ENCODE data around the gene TMEM271.

The TMEM271 gene

DNA sequence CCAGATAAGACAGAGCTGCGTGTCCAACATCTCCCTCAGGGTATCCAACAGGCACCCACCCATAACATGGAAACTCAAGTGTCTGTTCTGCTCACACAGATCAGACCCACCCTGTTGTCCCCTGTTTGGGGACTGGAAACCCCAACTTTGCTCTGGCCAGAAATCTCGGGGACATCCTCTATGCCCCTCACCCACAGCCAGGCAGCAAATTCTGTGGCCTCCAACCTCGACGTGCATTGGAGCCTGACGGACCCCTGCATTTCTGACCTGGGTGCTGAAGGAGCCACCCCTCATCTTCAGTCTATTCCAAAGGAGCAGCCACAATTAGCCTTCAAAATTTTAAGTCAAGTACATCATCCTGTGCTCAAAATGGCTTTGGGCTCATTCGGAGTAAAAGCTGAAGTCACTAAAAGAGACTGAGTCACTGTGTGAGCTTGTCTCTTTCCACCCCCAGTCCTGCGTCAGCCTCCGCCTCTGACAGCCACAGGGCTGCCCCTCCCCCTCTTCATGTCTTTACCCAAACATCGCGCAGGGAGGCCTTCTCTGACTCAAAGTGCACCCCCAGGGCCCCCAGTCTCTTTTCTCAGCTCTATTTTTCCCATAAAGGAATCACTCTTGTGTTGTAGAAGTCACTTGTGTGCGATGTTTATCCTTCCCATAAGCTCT, 24.9 kb upstream of the TMEM271 start:
- H3K4me2 ChIP-seq (ENCODE audit: low read length, poor library complexity, severe bottlenecking) = no peak overlapping the region
- H3K9me3 ChIP-seq (ENCODE audit: control insufficient read depth, low read length) = no peaks in the 10 kb centered on the region
- WGBS = 72% methylated on average over 9 of the region's 11 CpGs
- H3K23ac ChIP-seq (ENCODE audit: low read length in 2 of 2) = no peak overlapping the region
- no peaks in the 10 kb centered on the region for H3K4me1 ChIP-seq (ENCODE audit: control insufficient read depth, insufficient read depth, low read depth, low read length)
- H3K4me3 ChIP-seq (ENCODE audit: insufficient read depth in 1 of 2, low read depth in 1 of 2, low read length in 2 of 2) = no peak overlapping the region
- no peak overlapping the region for H2AK5ac ChIP-seq (ENCODE audit: low read length, severe bottlenecking)
- no peak overlapping the region for H4K91ac ChIP-seq (ENCODE audit: low read length)
- H3K18ac ChIP-seq (ENCODE audit: low read depth in 1 of 2, low read length in 2 of 2) = no peak overlapping the region
- H3K79me1 ChIP-seq (replicated peaks; ENCODE audit: low read length, poor library complexity, severe bottlenecking) = no peaks in the 10 kb centered on the region
- H3K27ac ChIP-seq (ENCODE audit: low read length, poor library complexity, severe bottlenecking) = no peak overlapping the region
- H2BK12ac ChIP-seq (ENCODE audit: low read length in 2 of 2) = no peak overlapping the region
- no peak overlapping the region for H3K14ac ChIP-seq (ENCODE audit: low read length in 2 of 2)
- H3K4ac ChIP-seq (ENCODE audit: low read depth in 1 of 2, low read length in 2 of 2) = no peak overlapping the region
- no peak overlapping the region for H4K8ac ChIP-seq (ENCODE audit: low read length)
- no peak overlapping the region for H2AFZ ChIP-seq (ENCODE audit: low read depth, low read length)
- no peak overlapping the region for H3K9ac ChIP-seq (ENCODE audit: low read length)
- no peak for DNase-seq
- no peak overlapping the region for H2BK120ac ChIP-seq (ENCODE audit: low read depth, low read length)
- H2BK5ac ChIP-seq (ENCODE audit: low read depth, low read length, poor library complexity, severe bottlenecking) = no peak overlapping the region
- no peaks in the 10 kb centered on the region for H3K36me3 ChIP-seq (ENCODE audit: control insufficient read depth in 1 of 2, insufficient read depth in 2 of 2, low read depth in 1 of 2, low read length in 2 of 2)
- H2BK15ac ChIP-seq (ENCODE audit: low read depth, poor library complexity, severe bottlenecking) = no peak overlapping the region
- H3K27me3 ChIP-seq (ENCODE audit: control insufficient read depth in 1 of 2, insufficient read depth in 1 of 2, low read length in 2 of 2) = peaks cover 19 to 30% of the 10 kb centered on the region in 2 experiments

DNA sequence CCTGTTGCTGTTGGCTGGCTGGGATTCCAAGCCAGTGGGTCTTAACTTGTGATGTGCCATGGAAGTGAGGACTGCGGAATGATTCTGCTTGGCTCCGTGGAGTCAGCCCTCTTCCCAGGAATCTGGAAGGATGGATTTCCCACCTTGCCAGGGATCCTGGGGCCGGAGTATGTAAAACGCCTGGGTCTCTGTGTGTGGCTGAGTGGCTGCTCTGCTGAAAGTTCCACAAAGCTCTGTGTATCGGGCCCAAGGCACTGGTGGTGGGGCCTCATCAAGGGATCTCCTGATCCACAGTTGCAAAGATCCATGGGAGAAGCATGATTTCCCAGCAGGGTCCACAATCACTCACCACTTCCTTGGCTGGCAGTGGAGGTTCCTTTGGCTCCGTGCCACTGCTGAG, 24.1 kb upstream of the TMEM271 start:
- Histone ChIP-seq H4K91ac (ENCODE audit: low read length) (no peak overlapping the region), H3K4ac (ENCODE audit: low read depth in 1 of 2, low read length in 2 of 2) (no peak overlapping the region), H3K9me3 (ENCODE audit: control insufficient read depth, low read length) (no peaks in the 10 kb centered on the region), H3K4me1 (ENCODE audit: control insufficient read depth, insufficient read depth, low read depth, low read length) (no peaks in the 10 kb centered on the region), H2AFZ (ENCODE audit: low read depth, low read length) (no peak overlapping the region), H3K18ac (ENCODE audit: low read depth in 1 of 2, low read length in 2 of 2) (no peak overlapping the region), H2AK5ac (ENCODE audit: low read length, severe bottlenecking) (no peak overlapping the region), H2BK5ac (ENCODE audit: low read depth, low read length, poor library complexity, severe bottlenecking) (no peak overlapping the region), H4K8ac (ENCODE audit: low read length) (no peak overlapping the region), H3K36me3 (ENCODE audit: control insufficient read depth in 1 of 2, insufficient read depth in 2 of 2, low read depth in 1 of 2, low read length in 2 of 2) (no peaks in the 10 kb centered on the region), H2BK12ac (ENCODE audit: low read length in 2 of 2) (no peak overlapping the region), H3K23ac (ENCODE audit: low read length in 2 of 2) (no peak overlapping the region), H3K27me3 (ENCODE audit: control insufficient read depth in 1 of 2, insufficient read depth in 1 of 2, low read length in 2 of 2) (peaks cover 19 to 26% of the 10 kb centered on the region in 2 experiments), H3K4me2 (ENCODE audit: low read length, poor library complexity, severe bottlenecking) (no peak overlapping the region), H2BK15ac (ENCODE audit: low read depth, poor library complexity, severe bottlenecking) (no peak overlapping the region), H3K9ac (ENCODE audit: low read length) (no peak overlapping the region), H3K14ac (ENCODE audit: low read length in 2 of 2) (no peak overlapping the region), H3K79me1 (replicated peaks; ENCODE audit: low read length, poor library complexity, severe bottlenecking) (no peaks in the 10 kb centered on the region), H2BK120ac (ENCODE audit: low read depth, low read length) (no peak overlapping the region), H3K4me3 (ENCODE audit: insufficient read depth in 1 of 2, low read depth in 1 of 2, low read length in 2 of 2) (no peak overlapping the region), H3K27ac (ENCODE audit: low read length, poor library complexity, severe bottlenecking) (no peak overlapping the region)
- WGBS = 79% methylated on average over 6 of the region's 6 CpGs
- no peak for DNase-seq

- Histone ChIP-seq H3K9ac (ENCODE audit: low read length) (no peak overlapping the region), H4K91ac (ENCODE audit: low read length) (no peak overlapping the region), H3K4me2 (ENCODE audit: low read length, poor library complexity, severe bottlenecking) (no peak overlapping the region), H3K27me3 (ENCODE audit: control insufficient read depth in 1 of 2, insufficient read depth in 1 of 2, low read length in 2 of 2) (peaks cover 19 to 24% of the 10 kb centered on the region in 2 experiments), H3K9me3 (ENCODE audit: control insufficient read depth, low read length) (no peaks in the 10 kb centered on the region), H3K4ac (ENCODE audit: low read depth in 1 of 2, low read length in 2 of 2) (no peak overlapping the region), H3K36me3 (ENCODE audit: control insufficient read depth in 1 of 2, insufficient read depth in 2 of 2, low read depth in 1 of 2, low read length in 2 of 2) (no peaks in the 10 kb centered on the region), H3K14ac (ENCODE audit: low read length in 2 of 2) (no peak overlapping the region), H2BK5ac (ENCODE audit: low read depth, low read length, poor library complexity, severe bottlenecking) (no peak overlapping the region), H2BK15ac (ENCODE audit: low read depth, poor library complexity, severe bottlenecking) (no peak overlapping the region), H3K23ac (ENCODE audit: low read length in 2 of 2) (no peak overlapping the region), H3K27ac (ENCODE audit: low read length, poor library complexity, severe bottlenecking) (no peak overlapping the region), H3K4me3 (ENCODE audit: insufficient read depth in 1 of 2, low read depth in 1 of 2, low read length in 2 of 2) (no peak overlapping the region), H2BK12ac (ENCODE audit: low read length in 2 of 2) (no peak overlapping the region), H4K8ac (ENCODE audit: low read length) (no peak overlapping the region), H2AFZ (ENCODE audit: low read depth, low read length) (no peak overlapping the region), H3K18ac (ENCODE audit: low read depth in 1 of 2, low read length in 2 of 2) (no peak overlapping the region), H2BK120ac (ENCODE audit: low read depth, low read length) (no peak overlapping the region), H3K79me1 (replicated peaks; ENCODE audit: low read length, poor library complexity, severe bottlenecking) (no peaks in the 10 kb centered on the region), H3K4me1 (ENCODE audit: control insufficient read depth, insufficient read depth, low read depth, low read length) (no peaks in the 10 kb centered on the region), H2AK5ac (ENCODE audit: low read length, severe bottlenecking) (no peak overlapping the region)
- WGBS = 77% methylated on average over 3 of the region's 3 CpGs
- no peak for DNase-seq
Measured at GRCh38 chr4:598925-599324, 22.8 kb upstream of the TMEM271 start.

- H2BK120ac ChIP-seq (ENCODE audit: low read depth, low read length) = no peak overlapping the region
Measured at GRCh38 chr4:592825-593520, 16.9 kb upstream of the TMEM271 start.

More at GRCh38 chr4:592825-593520, 16.9 kb upstream of the TMEM271 start:
- Histone ChIP-seq H2AK5ac (ENCODE audit: low read length, severe bottlenecking) (no peak overlapping the region), H2BK15ac (ENCODE audit: low read depth, poor library complexity, severe bottlenecking) (no peak overlapping the region), H3K4ac (ENCODE audit: low read depth in 1 of 2, low read length in 2 of 2) (no peak overlapping the region), H3K36me3 (ENCODE audit: control insufficient read depth in 1 of 2, insufficient read depth in 2 of 2, low read depth in 1 of 2, low read length in 2 of 2) (no peaks in the 10 kb centered on the region), H2BK5ac (ENCODE audit: low read depth, low read length, poor library complexity, severe bottlenecking) (no peak overlapping the region), H3K9me3 (ENCODE audit: control insufficient read depth, low read length) (peaks cover 6% of the 10 kb centered on the region), H3K14ac (ENCODE audit: low read length in 2 of 2) (no peak overlapping the region), H2BK12ac (ENCODE audit: low read length in 2 of 2) (no peak overlapping the region), H3K27me3 (ENCODE audit: control insufficient read depth in 1 of 2, insufficient read depth in 1 of 2, low read length in 2 of 2) (peaks cover 0 to 4% of the 10 kb centered on the region in 2 experiments), H3K9ac (ENCODE audit: low read length) (no peak overlapping the region), H3K4me2 (ENCODE audit: low read length, poor library complexity, severe bottlenecking) (no peak overlapping the region), H3K4me1 (ENCODE audit: control insufficient read depth, insufficient read depth, low read depth, low read length) (no peaks in the 10 kb centered on the region), H4K91ac (ENCODE audit: low read length) (no peak overlapping the region), H3K79me1 (replicated peaks; ENCODE audit: low read length, poor library complexity, severe bottlenecking) (no peaks in the 10 kb centered on the region), H4K8ac (ENCODE audit: low read length) (no peak overlapping the region), H3K4me3 (ENCODE audit: insufficient read depth in 1 of 2, low read depth in 1 of 2, low read length in 2 of 2) (no peak overlapping the region), H3K23ac (ENCODE audit: low read length in 2 of 2) (no peak overlapping the region), H2AFZ (ENCODE audit: low read depth, low read length) (no peak overlapping the region), H3K18ac (ENCODE audit: low read depth in 1 of 2, low read length in 2 of 2) (no peak overlapping the region), H3K27ac (ENCODE audit: low read length, poor library complexity, severe bottlenecking) (no peak overlapping the region)
- DNase-seq = no peak
- WGBS = 84% methylated on average over 5 of the region's 5 CpGs

Measured in mesenchymal stem cell (in vitro differentiated cells and primary cell).